HG03521 (cell line): ENCODE measurements around the gene PPP3CB.

Experiments used
- ATAC-seq: cut with Tn5 transposase; IDR thresholded peaks from one replicate; pipeline ENCODE4 v1.9.1; 2021; ENCODE audit warnings: mild to moderate bottlenecking, moderate library complexity; ENCODE audit not compliant: unreplicated experiment

Gene PPP3CB

GRCh38 chr10:73495884-73496674 lies at the start of gene PPP3CB:
Gene PPP3CB, minus strand, starts transcription at chr10:73496024. Its CDS starts 135 bp downstream, at chr10:73495889.
- peak; percentile 77 for ATAC-seq

GRCh38 chr10:73545357-73545756 lies 49.5 kb upstream of the PPP3CB start:
- ATAC-seq = no peak

- no peak for ATAC-seq
These were observed 41.9 kb upstream of the PPP3CB start for GRCh38 chr10:73537709-73538108.

GRCh38 chr10:73537288-73537687 lies 41.5 kb upstream of the PPP3CB start:
- ATAC-seq = no peak

- ATAC-seq = no peak
These were observed 39.0 kb upstream of the PPP3CB start for GRCh38 chr10:73534857-73535256.

GRCh38 chr10:73529089-73529832 lies 33.4 kb upstream of the PPP3CB start:
- no peak for ATAC-seq

- no peak for ATAC-seq
These were observed 26.4 kb upstream of the PPP3CB start for GRCh38 chr10:73522263-73522662.

GRCh38 chr10:73519336-73519735 lies 23.5 kb upstream of the PPP3CB start:
- no peak for ATAC-seq

GRCh38 chr10:73517166-73517888 lies 21.5 kb upstream of the PPP3CB start:
- no peak for ATAC-seq

- no peak for ATAC-seq
These were observed 16.5 kb upstream of the PPP3CB start for GRCh38 chr10:73512207-73512743.

GRCh38 chr10:73509695-73510094 lies 13.9 kb upstream of the PPP3CB start:
- no peak for ATAC-seq

- ATAC-seq = no peak
These were observed 10.7 kb upstream of the PPP3CB start for GRCh38 chr10:73506491-73506890.

GRCh38 chr10:73506074-73506473 lies 10.2 kb upstream of the PPP3CB start:
- ATAC-seq = no peak

- ATAC-seq = no peak
These were observed 7.2 kb upstream of the PPP3CB start for GRCh38 chr10:73503037-73503436.

GRCh38 chr10:73501651-73502050 lies 5.8 kb upstream of the PPP3CB start:
- ATAC-seq = no peak

- ATAC-seq = no peak
These were observed 1.8 kb upstream of the PPP3CB start for GRCh38 chr10:73497623-73498022.

- peak; percentile 84 for ATAC-seq
These were observed 469 bp downstream of the PPP3CB start for GRCh38 chr10:73495226-73495883.

GRCh38 chr10:73494877-73495225 lies 973 bp downstream of the PPP3CB start:
- no peak for ATAC-seq

GRCh38 chr10:73494213-73494612 lies 1.6 kb downstream of the PPP3CB start:
- no peak for ATAC-seq

- no peak for ATAC-seq
These were observed 2.0 kb downstream of the PPP3CB start for GRCh38 chr10:73493781-73494180.

- no peak for ATAC-seq
These were observed 9.2 kb downstream of the PPP3CB start for GRCh38 chr10:73486601-73487000.
